ENCODE measurements around the gene PIK3CD.

GRCh38 chr1:9634582-9634981 lies 16.9 kb upstream of the PIK3CD start:
- no peak for TF ChIP-seq CTCF (IDR thresholded peaks at IDR 0.05; ENCODE audit: control extremely low read depth in 1 of 3, insufficient read depth in 1 of 3, low read depth in 1 of 3, low read length in 3 of 3)
- no peak for TF ChIP-seq EP300 (IDR thresholded peaks at IDR 0.05; ENCODE audit: borderline replicate concordance in 1 of 2, low read depth in 2 of 2, low read length in 2 of 2)
- no peak for TF ChIP-seq POLR2AphosphoS5 (IDR thresholded peaks at IDR 0.05; ENCODE audit: low read depth, low read length)
- no peak for TF ChIP-seq TAF7 (optimal IDR thresholded peaks at IDR 0.05; ENCODE audit: borderline replicate concordance, low read depth, low read length)
- TF ChIP-seq NANOG (IDR thresholded peaks at IDR 0.05; ENCODE audit: insufficient read depth, low read depth, low read length, poor library complexity, severe bottlenecking): no peak
- no peak for TF ChIP-seq EZH2 (IDR thresholded peaks at IDR 0.05; ENCODE audit: low read depth, low read length, severe bottlenecking)
- TF ChIP-seq POLR2A (IDR thresholded peaks at IDR 0.05; ENCODE audit: control extremely low read depth in 1 of 2, low read depth in 2 of 2, low read length in 2 of 2): no peak
- TF ChIP-seq PHF8 (conservative IDR thresholded peaks at IDR 0.05; ENCODE audit: low read depth, low read length): no peak
- TF ChIP-seq BRCA1 (IDR thresholded peaks at IDR 0.05; ENCODE audit: low read depth, low read length): no peak
- no peak for TF ChIP-seq TAF1 (IDR thresholded peaks at IDR 0.05; ENCODE audit: low read depth, low read length)
- no peak for TF ChIP-seq MAX (IDR thresholded peaks at IDR 0.05)
- no peak for TF ChIP-seq SIX5 (IDR thresholded peaks at IDR 0.05; ENCODE audit: low read depth, low read length)

Measured in H1 (cell line).